ENCODE data around the gene CYYR1. TPM values are rescaled to one million over a fixed set of nuclear protein-coding genes. Genes with fewer than 3 reads are reported as not detected.
A peak's percentile ranks its signal among the peaks of the same experiment; 100 is the strongest.

Gene CYYR1
- polyA plus RNA-seq, 3 donors, result 0.16 to 0.30 TPM; not detected in 1

DNA sequence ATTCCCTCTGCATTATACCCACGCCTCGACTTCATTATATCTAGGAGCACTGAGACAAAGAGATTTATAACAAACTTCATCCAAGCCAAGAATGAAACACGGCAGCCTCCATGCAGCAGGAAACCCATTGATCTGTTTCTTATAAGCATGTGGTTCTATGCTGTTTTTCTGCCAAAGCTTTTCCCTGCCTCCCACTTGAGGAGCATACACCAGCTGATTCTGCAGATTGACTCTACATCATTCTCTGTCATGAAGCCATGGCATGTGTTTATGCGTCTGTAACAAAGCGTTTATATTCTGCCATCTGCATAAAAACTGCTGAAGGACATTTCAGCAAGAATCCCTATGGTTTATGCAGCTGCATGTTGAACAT lies 102.0 kb downstream of the CYYR1 start:
- peaks cover 2 to 6% of the 10 kb centered on the region in 2 donors for H3K36me3 Mint-ChIP-seq
- no peaks in the 10 kb centered on the region for H3K27me3 ChIP-seq (ENCODE audit: control insufficient read depth in 2 of 2, insufficient read depth in 2 of 2, low read length in 2 of 2)
- H3K9me3 Mint-ChIP-seq, result peaks cover 6 to 28% (median 20%) of the 10 kb centered on the region in 7 donors
- H3K9me3 ChIP-seq (replicated peaks in 1 of 2; ENCODE audit: control insufficient read depth in 1 of 2, insufficient read depth in 1 of 2, low read length in 2 of 2), result peaks cover 11% of the 10 kb centered on the region in 2 donors
- no peak overlapping the region for H3K4me3 Mint-ChIP-seq
- H4K20me1 ChIP-seq (ENCODE audit: insufficient read depth, low read length), result no peaks in the 10 kb centered on the region
- intact Hi-C loops (cut with micrococcal nuclease), result no loop called here
- H3K36me3 ChIP-seq (replicated peaks in 1 of 2; ENCODE audit: control insufficient read depth in 1 of 2, insufficient read depth in 2 of 2, low read length in 2 of 2), result no peaks in the 10 kb centered on the region
- peak overlapping the region in 3 of 7 donors; percentile 42 to 84 (median 78) for H3K27ac Mint-ChIP-seq
- peak overlapping the region in 1 of 3 experiments; percentile 19 for H3K4me3 ChIP-seq (replicated peaks in 1 of 3; ENCODE audit: low read depth in 2 of 3, low read length in 3 of 3)
- H3K4me1 Mint-ChIP-seq, result peaks cover 15% of the 10 kb centered on the region
- no peak overlapping the region for H2AFZ ChIP-seq (ENCODE audit: insufficient read depth, low read depth, low read length, poor library complexity, severe bottlenecking)
- TF ChIP-seq, protein P1, sequence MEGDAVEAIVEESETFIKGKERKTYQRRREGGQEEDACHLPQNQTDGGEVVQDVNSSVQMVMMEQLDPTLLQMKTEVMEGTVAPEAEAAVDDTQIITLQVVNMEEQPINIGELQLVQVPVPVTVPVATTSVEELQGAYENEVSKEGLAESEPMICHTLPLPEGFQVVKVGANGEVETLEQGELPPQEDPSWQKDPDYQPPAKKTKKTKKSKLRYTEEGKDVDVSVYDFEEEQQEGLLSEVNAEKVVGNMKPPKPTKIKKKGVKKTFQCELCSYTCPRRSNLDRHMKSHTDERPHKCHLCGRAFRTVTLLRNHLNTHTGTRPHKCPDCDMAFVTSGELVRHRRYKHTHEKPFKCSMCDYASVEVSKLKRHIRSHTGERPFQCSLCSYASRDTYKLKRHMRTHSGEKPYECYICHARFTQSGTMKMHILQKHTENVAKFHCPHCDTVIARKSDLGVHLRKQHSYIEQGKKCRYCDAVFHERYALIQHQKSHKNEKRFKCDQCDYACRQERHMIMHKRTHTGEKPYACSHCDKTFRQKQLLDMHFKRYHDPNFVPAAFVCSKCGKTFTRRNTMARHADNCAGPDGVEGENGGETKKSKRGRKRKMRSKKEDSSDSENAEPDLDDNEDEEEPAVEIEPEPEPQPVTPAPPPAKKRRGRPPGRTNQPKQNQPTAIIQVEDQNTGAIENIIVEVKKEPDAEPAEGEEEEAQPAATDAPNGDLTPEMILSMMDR (IDR thresholded peaks at IDR 0.05), result no peak
- no peak overlapping the region for H3K27ac ChIP-seq (ENCODE audit: low read depth in 1 of 2, low read length in 2 of 2)
- no peaks in the 10 kb centered on the region for H3K79me2 ChIP-seq (ENCODE audit: insufficient read depth, low read length)
- peaks cover 12 to 16% of the 10 kb centered on the region in 2 donors for H3K4me1 ChIP-seq (ENCODE audit: control insufficient read depth in 1 of 2, insufficient read depth in 2 of 2, low read length in 2 of 2)
- H3K27me3 Mint-ChIP-seq (ENCODE audit: low read depth in 3 of 3), result peaks cover 0 to 7% (median 3%) of the 10 kb centered on the region in 3 donors
- no peak for DNase-seq
- H3K9ac ChIP-seq (ENCODE audit: insufficient read depth, low read length, poor library complexity, severe bottlenecking), result no peak overlapping the region
- WGBS (ENCODE audit: insufficient coverage), result 100% methylated on average over 1 of the region's 5 CpGs
- H3K4me2 ChIP-seq (replicated peaks; ENCODE audit: extremely low read depth, low read length, poor library complexity, severe bottlenecking), result no peak overlapping the region

DNA sequence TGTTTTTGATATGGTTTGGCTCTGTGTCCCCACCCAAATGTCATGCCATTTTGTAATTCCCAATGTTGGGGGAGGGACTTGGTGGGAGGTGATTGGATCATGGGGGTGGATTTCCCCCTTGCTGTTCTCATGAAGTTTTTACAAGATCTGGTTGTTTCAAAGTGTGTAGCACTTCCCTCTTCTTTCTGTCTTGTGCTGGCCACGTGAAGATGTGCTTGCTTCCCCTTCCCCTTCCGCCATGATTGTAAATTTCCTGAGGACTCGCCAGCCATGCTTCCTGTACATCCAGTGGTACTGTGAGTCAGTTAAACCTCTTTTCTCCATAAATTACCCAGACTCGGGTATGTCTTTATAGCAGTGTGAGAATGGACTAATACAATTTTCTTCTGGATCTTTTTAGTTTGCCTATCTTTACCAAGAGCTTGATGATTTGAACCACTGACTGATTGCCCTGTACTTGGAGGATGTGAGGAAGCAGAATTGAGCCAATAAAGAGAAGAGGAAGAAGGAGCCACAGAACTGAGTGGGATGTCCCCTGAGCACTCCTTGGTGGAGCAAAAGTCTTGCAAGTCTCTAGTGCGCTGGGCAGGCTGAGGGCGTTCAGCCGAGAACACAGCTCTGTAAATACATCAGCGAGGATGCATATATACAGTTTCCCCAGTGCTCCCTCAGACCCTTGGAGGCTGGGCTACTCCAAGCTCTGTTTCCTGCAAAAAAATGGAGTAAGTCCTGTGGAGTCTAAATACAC lies 102.6 kb downstream of the CYYR1 start:
- no peaks in the 10 kb centered on the region for H3K27me3 ChIP-seq (ENCODE audit: control insufficient read depth in 2 of 2, insufficient read depth in 2 of 2, low read length in 2 of 2)
- Mint-ChIP-seq H3K27me3 (ENCODE audit: low read depth in 3 of 3) (peaks cover 0 to 7% (median 3%) of the 10 kb centered on the region in 3 donors), H3K4me3 (no peak overlapping the region), H3K4me1 (peaks cover 15% of the 10 kb centered on the region), H3K27ac (peak overlapping the region; percentile 55 to 95 (median 87)), H3K36me3 (peaks cover 2 to 6% of the 10 kb centered on the region in 2 donors), H3K9me3 (peaks cover 6 to 28% (median 20%) of the 10 kb centered on the region in 7 donors)
- H3K9ac ChIP-seq (ENCODE audit: insufficient read depth, low read length, poor library complexity, severe bottlenecking), result no peak overlapping the region
- peak; percentile 32 to 81 (median 38) for DNase-seq
- H3K4me1 ChIP-seq (ENCODE audit: control insufficient read depth in 1 of 2, insufficient read depth in 2 of 2, low read length in 2 of 2), result peaks cover 12 to 16% of the 10 kb centered on the region in 2 donors
- no peaks in the 10 kb centered on the region for H3K36me3 ChIP-seq (replicated peaks in 1 of 2; ENCODE audit: control insufficient read depth in 1 of 2, insufficient read depth in 2 of 2, low read length in 2 of 2)
- no peaks in the 10 kb centered on the region for H4K20me1 ChIP-seq (ENCODE audit: insufficient read depth, low read length)
- 70% methylated on average over 5 of the region's 8 CpGs for WGBS (ENCODE audit: insufficient coverage)
- H3K27ac ChIP-seq (ENCODE audit: low read depth in 1 of 2, low read length in 2 of 2), result peak overlapping the region; percentile 1 to 61
- peaks cover 11% of the 10 kb centered on the region in 2 donors for H3K9me3 ChIP-seq (replicated peaks in 1 of 2; ENCODE audit: control insufficient read depth in 1 of 2, insufficient read depth in 1 of 2, low read length in 2 of 2)
- peak overlapping the region in 1 of 3 experiments; percentile 19 for H3K4me3 ChIP-seq (replicated peaks in 1 of 3; ENCODE audit: low read depth in 2 of 3, low read length in 3 of 3)
- no peaks in the 10 kb centered on the region for H3K79me2 ChIP-seq (ENCODE audit: insufficient read depth, low read length)
- H3K4me2 ChIP-seq (replicated peaks; ENCODE audit: extremely low read depth, low read length, poor library complexity, severe bottlenecking), result no peak overlapping the region
- intact Hi-C loops (cut with micrococcal nuclease), result no loop called here
- H2AFZ ChIP-seq (ENCODE audit: insufficient read depth, low read depth, low read length, poor library complexity, severe bottlenecking), result no peak overlapping the region
- TF ChIP-seq, protein P1 (IDR thresholded peaks at IDR 0.05), result no peak
